ENCODE results near the gene CD96. TPM values are rescaled to one million over a fixed set of nuclear protein-coding genes. Genes with fewer than 3 reads are reported as not detected.
A peak's percentile ranks its signal among the peaks of the same experiment; 100 is the strongest.

Gene CD96
- total RNA-seq, 1 donor from 2014 or later, result 9.5 TPM

- H3K4me1 ChIP-seq, result no peaks in the 10 kb centered on the region
- H3K27me3 ChIP-seq, result no peaks in the 10 kb centered on the region
- ATAC-seq (peak; percentile 11), DNase-seq (peak; percentile 50)
- no peaks in the 10 kb centered on the region for H3K36me3 ChIP-seq
- H3K27ac ChIP-seq, result peak overlapping the region; percentile 11
- H3K4me3 ChIP-seq, result no peak overlapping the region
- TF ChIP-seq CTCF (IDR thresholded peaks at IDR 0.05), result no peak
- no peaks in the 10 kb centered on the region for H3K9me3 ChIP-seq
- intact Hi-C loops (cut with DNase I), result no loop called here
Measured at GRCh38 chr3:111593666-111594065, 51.7 kb downstream of the CD96 start.

DNA sequence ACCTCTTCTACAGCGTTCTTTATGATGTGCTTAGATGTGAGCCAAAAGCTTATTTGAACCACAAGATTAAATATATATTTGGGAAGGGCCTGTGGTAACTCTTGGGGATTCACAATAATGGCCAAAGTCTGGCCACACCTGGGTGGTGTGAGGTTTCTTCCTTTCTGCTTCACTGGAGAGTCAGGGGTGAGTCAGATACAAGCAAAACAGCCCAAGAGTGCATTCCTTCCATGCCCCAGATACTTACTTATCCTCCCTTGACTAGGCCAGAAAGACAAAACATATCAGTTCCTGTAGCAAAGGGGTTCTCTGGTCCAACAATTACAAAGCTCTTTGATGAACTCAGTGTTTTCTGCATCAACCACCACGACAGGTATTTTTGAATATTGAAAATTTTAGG, 52.2 kb downstream of the CD96 start:
- peak overlapping the region; percentile 11 for H3K27ac ChIP-seq
- ATAC-seq, result peak; percentile 68
- H3K36me3 ChIP-seq, result no peaks in the 10 kb centered on the region

DNA sequence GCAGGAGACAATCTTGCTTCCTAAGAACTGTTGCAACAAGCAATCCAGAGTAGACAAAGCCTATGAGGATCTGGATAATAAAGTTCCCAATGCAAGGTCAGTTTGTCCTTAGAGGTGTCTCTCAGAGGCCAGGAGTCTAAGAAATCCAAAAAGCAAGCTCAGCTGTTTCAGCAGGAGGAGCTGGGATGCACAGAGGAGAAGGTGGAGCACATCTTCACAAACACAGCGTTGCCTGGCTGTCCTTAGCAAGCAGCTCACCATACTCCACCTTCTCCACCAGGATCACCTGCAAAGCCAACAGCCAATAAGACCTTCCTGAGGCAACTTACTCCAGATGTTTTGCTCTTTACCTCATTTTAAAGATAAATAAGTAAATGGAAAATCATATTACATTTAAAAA, 52.8 kb downstream of the CD96 start:
- no peak overlapping the region for H3K4me3 ChIP-seq

More for the DNA sequence above, 52.2 kb downstream of the CD96 start:
- intact Hi-C loops (cut with DNase I), result no loop called here
- H3K27me3 ChIP-seq, result no peaks in the 10 kb centered on the region
- no peaks in the 10 kb centered on the region for H3K4me1 ChIP-seq
- no peak overlapping the region for H3K4me3 ChIP-seq
- no peaks in the 10 kb centered on the region for H3K9me3 ChIP-seq
- DNase-seq, result no peak
- no peak for TF ChIP-seq CTCF (IDR thresholded peaks at IDR 0.05)

GRCh38 chr3:111595232-111595631, 53.2 kb downstream of the CD96 start, which contains the start of gene ZBED2:
Gene ZBED2, minus strand, starts transcription at chr3:111595346. Its CDS starts 1,145 bp downstream, at chr3:111594201.
- Histone ChIP-seq H3K27ac (peak within 1 kb of the TSS; percentile 42), H3K4me1 (no peaks in the 10 kb centered on the region), H3K4me3 (no peak within 1 kb of the TSS), H3K36me3 (no peaks in the 10 kb centered on the region), H3K9me3 (no peaks in the 10 kb centered on the region), H3K27me3 (no peaks in the 10 kb centered on the region)
- no peak for DNase-seq
- intact Hi-C loops (cut with DNase I), result no loop called here
- peak; percentile 93 for ATAC-seq
- TF ChIP-seq CTCF (IDR thresholded peaks at IDR 0.05), result no peak

More for the DNA sequence above, 52.8 kb downstream of the CD96 start:
- Histone ChIP-seq H3K27ac (peak overlapping the region; percentile 42), H3K9me3 (no peaks in the 10 kb centered on the region), H3K4me1 (no peaks in the 10 kb centered on the region), H3K27me3 (no peaks in the 10 kb centered on the region), H3K36me3 (no peaks in the 10 kb centered on the region)
- TF ChIP-seq CTCF (IDR thresholded peaks at IDR 0.05), result no peak
- intact Hi-C loops (cut with DNase I), result no loop called here
- ATAC-seq (peak; percentile 5), DNase-seq (no peak)

GRCh38 chr3:111596328-111596727, 54.3 kb downstream of the CD96 start:
- intact Hi-C loops (cut with DNase I), result no loop called here
- no peaks in the 10 kb centered on the region for H3K9me3 ChIP-seq
- no peak for DNase-seq
- no peaks in the 10 kb centered on the region for H3K27me3 ChIP-seq
- TF ChIP-seq CTCF (IDR thresholded peaks at IDR 0.05), result no peak
- no peak for ATAC-seq
- H3K4me1 ChIP-seq, result no peaks in the 10 kb centered on the region
- no peaks in the 10 kb centered on the region for H3K36me3 ChIP-seq
- H3K27ac ChIP-seq, result no peak overlapping the region
- H3K4me3 ChIP-seq, result no peak overlapping the region

GRCh38 chr3:111598139-111598538, 56.1 kb downstream of the CD96 start:
- Histone ChIP-seq H3K4me1 (no peaks in the 10 kb centered on the region), H3K9me3 (no peaks in the 10 kb centered on the region), H3K27me3 (no peaks in the 10 kb centered on the region), H3K4me3 (no peak overlapping the region), H3K27ac (no peak overlapping the region), H3K36me3 (no peaks in the 10 kb centered on the region)
- no peak for TF ChIP-seq CTCF (IDR thresholded peaks at IDR 0.05)
- ATAC-seq, result no peak
- intact Hi-C loops (cut with DNase I), result no loop called here
- DNase-seq, result no peak

Data from upper lobe of right lung (tissue), 1 donor.